Stimulated activated CD8-positive, alpha-beta memory T cell treated with anti-CD3 and anti-CD28 coated beads, Interleukin-4, amount 100 ng/mL, for 48 hours (primary cell): ENCODE data around the gene THAP5.
A peak's percentile ranks its signal among the peaks of the same experiment; 100 is the strongest.
"Not testable (repeated sequence)": the region's sequence is repeated elsewhere in the genome, so short reads cannot be mapped to it uniquely, and the experiment has no call there.

Experiments
- DNase-seq: peaks from one replicate; pipeline ENCODE4 v3.0.0-alpha.2; 2020

THAP5 gene

GRCh38 chr7:108581655-108582491 is 12.4 kb upstream of the THAP5 start:
- no peak for DNase-seq

DNA sequence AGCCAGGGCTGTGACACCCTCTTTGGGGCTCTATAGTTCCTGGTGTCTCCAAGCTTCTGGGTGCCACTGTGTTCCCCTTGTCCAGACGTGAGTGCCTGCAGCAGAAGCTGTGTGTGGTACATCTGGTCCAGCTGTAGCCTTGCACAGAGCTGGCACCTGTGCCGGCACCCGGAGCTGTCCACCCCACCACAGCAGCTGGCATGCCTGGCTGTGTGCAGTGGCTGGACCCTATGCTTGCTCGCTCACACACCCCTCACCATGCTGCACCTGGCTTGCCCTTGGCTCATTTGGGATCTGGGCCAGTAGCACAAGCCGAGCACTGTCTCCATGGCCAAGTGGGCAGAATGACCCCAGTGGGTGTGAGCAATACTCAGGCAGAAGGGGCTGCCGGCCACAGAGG is 10.8 kb upstream of the THAP5 start:
- DNase-seq: no peak

DNA sequence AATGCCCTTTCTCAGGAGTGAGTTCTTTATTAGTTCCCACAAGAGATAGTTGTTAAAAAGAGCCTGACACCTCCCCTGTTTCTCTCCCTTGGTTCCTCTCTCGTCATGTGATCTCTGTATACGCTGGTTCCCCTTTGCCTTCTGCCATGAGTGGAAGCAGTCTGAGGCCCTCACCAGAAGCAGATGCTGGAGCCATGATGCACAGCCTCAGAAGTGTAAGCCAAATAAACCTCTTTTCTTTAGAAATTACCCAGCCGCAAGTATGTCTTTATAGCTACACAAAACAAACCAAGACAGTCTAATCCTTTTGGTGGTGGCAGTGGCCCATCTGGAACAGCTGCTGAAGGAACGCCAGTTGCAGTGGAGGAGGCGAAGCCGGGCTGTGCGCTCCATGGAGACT is 9.4 kb upstream of the THAP5 start:
- DNase-seq: no peak

GRCh38 chr7:108576116-108576515 is 6.6 kb upstream of the THAP5 start:
- DNase-seq: no peak

- DNase-seq: no peak
Measured at GRCh38 chr7:108575156-108575555, 5.7 kb upstream of the THAP5 start.

DNA sequence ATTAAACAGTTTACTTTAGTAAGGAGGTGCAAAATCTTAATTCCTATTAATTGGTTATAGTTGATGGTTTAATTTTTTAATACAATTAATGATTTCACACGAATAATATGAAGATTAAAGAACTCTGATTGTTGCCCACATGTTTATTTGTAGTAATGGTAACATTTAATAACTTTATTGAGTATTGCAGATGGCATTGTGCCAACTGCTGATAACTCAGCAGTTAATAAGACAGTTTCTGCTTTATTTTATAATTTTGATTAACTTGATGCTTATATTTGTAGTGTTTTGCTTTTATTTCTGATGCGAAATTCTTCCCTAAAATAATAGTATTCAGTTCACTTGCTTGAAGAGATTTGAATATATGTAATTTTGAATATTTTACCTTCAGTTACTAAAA is 3.0 kb upstream of the THAP5 start:
- no peak for DNase-seq

DNA sequence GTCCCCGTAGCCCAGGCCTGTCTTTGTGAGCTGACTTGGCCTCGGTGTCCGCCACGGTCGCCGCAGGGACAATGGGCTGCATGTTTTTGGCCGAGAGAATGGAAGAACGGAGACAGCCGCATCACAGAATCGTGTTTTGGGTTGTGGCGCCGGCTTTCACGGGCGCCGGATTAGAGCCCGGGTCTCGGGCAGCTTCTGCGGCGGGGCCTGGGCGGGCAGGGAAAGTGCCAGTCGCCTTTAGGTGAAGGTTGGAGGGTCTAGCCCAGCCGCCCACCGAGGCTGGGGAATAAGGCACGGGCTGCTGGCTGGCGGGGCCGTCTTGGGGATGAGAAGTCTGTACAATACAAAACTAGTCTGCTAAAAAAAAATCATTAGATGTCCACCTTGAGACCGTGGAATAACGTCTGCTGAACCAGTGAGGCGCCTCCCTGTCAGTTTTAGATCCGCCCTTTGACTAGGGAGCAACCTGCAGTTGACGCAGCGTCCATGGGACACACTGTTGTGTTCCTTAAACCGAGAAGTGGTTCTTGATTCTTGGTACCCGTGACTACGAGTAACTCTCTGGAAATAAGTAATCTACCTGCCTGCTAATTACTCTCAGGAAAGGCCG is 745 bp upstream of the THAP5 start:
- peak; percentile 63 for DNase-seq

DNA sequence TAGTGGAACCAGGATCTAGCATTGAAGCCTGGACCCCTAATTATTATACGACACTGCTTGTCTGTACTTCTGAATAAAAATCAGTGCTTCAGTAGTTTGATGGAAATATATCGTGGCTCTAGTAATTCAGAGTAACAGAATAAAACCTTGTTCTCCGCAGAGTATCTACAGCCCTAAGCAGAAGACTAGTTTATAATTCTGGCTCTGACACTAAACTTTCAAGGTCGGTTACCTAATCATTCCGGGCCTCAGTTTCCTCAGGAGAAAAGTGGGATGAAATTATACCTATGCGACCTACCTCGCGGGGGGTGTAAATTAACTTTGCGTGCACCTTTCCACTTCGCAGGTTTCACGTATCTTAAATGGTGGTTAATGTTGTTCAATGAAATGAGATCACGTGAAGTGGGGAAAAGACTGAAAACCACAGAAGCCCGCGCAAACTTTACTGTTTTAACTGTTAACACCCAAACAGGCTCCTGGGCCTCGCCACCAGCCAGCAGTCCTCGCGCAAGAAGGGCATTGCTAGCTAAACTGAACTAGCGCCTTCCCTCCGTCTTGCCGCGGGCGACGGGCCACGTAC is 615 bp downstream of the THAP5 start:
- DNase-seq: no peak

DNA sequence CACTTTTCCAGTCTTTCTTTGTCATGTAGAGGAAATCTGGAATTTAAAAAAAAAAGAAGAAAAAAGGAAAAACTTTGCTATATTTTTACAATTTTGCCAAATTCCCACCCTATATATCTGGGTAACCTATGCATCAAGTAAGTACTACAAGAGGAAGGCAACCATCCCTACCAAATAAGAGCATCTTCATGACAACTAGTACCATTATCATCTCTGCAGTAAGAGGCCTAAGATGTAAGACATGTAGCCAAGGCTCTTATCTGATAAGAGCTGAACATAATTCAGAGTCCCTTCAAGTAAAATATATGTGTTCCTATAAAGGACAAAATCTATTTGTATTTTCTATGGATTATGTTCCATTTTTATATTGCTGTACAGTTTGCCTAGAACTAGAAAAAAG is 3.5 kb downstream of the THAP5 start:
- no peak for DNase-seq

GRCh38 chr7:108561047-108561619 is 8.4 kb downstream of the THAP5 start:
- DNase-seq: no peak

- no peak for DNase-seq
Measured at GRCh38 chr7:108559253-108559652, 10.3 kb downstream of the THAP5 start.

- no peak for DNase-seq
Measured at GRCh38 chr7:108557617-108558016, 11.9 kb downstream of the THAP5 start.

DNA sequence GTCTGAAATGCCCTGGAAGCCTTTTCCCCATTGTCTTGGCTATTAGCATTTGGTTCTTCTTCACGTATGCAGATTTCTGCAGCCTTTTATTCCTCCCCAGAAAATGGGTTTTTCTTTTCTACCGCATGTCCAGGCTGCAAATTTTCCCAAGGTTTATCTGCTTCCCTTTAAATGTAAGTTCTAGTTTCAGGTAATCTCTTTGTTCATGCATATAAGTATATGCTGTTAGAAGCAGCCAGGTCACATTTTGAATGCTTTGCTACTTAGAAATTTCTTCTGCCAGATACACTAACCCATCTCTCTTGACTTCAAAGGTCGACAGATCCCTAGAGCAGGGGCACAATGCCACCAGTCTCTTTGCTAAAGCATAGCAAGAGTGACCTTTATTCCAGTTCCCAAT is 12.3 kb downstream of the THAP5 start:
- no peak for DNase-seq

DNA sequence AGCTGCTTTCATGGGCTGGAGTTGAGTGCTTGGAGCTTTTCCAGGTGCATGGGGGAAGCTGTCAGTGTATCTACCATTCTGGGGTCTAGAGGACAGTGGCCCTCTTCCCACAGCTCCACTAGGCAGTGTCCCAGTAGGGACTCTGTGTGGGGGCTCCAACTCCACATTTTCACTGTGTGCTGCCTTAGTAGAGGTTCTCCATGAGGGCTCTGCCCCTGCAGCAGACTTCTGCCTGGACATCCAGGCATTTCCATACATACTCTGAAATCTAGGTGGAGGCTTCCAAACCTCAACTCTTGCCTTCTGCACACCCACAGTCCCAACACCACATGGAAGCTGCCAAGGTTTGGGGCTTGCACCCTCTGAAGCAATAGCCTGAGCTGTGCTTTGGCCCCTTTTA is 12.8 kb downstream of the THAP5 start:
- not testable (repeated sequence) for DNase-seq

- DNase-seq: not testable (repeated sequence)
Measured at GRCh38 chr7:108548141-108548896, 21.2 kb downstream of the THAP5 start.

GRCh38 chr7:108541478-108541877 is 28.0 kb downstream of the THAP5 start:
- no peak for DNase-seq

DNA sequence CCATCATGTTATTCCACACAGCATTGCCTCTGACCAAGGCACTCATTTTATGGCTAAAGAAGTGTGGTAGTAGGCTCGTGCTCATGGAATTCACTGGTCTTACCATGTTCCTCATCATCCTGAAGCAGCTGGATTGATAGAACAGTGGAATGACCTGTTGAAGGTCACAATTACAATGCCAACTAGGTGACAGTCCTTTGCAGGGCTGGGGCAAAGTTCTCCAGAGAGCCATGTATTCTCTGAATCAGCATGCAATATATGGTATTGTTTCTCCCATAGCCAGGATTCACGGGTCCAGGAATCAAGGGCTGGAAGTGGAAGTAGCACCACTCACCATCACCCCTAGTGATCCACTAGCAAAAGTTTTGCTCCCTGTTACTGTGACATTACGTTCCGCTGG is 30.8 kb downstream of the THAP5 start:
- DNase-seq: not testable (repeated sequence)

DNA sequence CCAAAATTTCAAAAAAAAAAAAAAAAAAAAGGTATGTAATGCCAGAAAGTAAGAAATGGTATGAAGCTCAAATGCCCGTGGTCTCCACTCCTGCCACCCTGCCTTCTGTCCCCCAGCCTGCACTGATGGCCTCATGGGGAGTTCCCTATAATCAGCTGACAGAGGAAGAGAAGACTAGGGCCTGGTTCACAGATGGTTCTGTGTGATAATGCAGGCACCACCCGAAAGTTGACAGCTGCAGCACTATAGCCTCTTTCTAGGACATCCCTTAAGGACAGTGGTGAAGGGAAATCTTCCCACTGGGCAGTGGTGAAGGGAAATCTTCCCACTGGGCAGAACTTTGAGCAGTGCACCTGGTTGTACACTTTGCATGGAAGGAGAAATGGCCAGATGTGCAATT is 31.3 kb downstream of the THAP5 start:
- DNase-seq: not testable (repeated sequence)

DNA sequence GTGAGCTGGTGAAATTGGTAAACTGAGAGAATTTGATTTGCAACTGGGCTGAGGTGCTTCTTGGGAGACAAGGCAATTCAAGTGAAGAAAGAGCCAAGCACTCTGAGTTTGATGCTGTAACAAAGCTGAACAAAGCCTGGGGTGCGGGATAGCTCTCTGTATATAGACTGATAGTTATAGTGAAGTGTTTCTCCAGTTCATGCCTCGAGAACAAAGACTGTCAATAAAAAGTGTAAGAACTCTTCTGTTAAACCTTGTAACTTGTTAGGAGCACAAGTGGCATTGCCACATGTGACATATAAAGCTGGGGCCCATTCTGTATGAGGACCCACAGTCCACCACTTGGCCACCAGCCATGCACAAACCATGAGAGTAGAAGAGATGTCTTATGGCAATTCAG is 32.3 kb downstream of the THAP5 start:
- DNase-seq: no peak

- no peak for DNase-seq
Measured at GRCh38 chr7:108535744-108536143, 33.8 kb downstream of the THAP5 start.

- DNase-seq: no peak
Measured at GRCh38 chr7:108535257-108535656, 34.2 kb downstream of the THAP5 start.

DNA sequence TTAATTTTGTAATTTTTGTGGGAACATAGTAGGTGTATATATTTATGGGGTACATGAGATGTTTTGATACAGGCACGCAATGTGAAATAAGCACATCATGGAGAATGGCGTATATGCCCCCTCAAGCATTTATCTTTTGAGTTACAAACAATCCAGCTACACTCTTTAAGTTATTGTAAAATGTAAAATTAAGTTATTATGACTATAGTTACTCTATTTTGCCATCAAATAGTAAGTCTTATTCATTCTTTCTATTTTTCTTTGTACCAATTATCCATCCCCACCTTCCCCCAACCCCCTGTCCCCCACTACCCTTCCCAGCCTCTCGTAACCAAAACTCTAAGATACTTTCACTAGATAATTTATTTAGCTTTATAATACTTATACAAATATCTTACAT is 35.8 kb downstream of the THAP5 start:
- no peak for DNase-seq

- DNase-seq: no peak
Measured at GRCh38 chr7:108529341-108529740, 40.2 kb downstream of the THAP5 start.
